ENCODE data around the gene ZBTB42.

- no peak for TF ChIP-seq POLR2AphosphoS5 (IDR thresholded peaks at IDR 0.05; ENCODE audit: low read depth, low read length)
- TF ChIP-seq REST (IDR thresholded peaks at IDR 0.05; ENCODE audit: insufficient read depth in 1 of 2, low read depth in 2 of 2, low read length in 2 of 2) = no peak
Measured at GRCh38 chr14:104803912-104804410, 3.1 kb downstream of the ZBTB42 start.
